Erythroblast (primary cell): Measurements from ENCODE around the gene RPS6KA3.

Experiments
- GATA1 ChIP-seq: IDR thresholded peaks from 2 replicates; pipeline ENCODE4 v1.6.1; 2011; ENCODE audit warnings: low read depth, mild to moderate bottlenecking, control low read depth, low read length, moderate library complexity
- POLR2A ChIP-seq: IDR thresholded peaks from 2 replicates; pipeline ENCODE4 v1.6.1; 2011; ENCODE audit warnings: mild to moderate bottlenecking, low read length

GRCh38 chrX:20285511-20285910 lies 18.8 kb upstream of the RPS6KA3 start:
- TF ChIP-seq POLR2A (no peak), GATA1 (no peak)
